GM19193 (cell line): ENCODE results near the gene S100A3.

Source experiments
- POLR2A ChIP-seq: IDR thresholded peaks from 4 replicates; pipeline ENCODE4 v1.6.1; 2011; ENCODE audit not compliant: insufficient read depth, insufficient read length; ENCODE audit errors: extremely low read depth

Gene S100A3

DNA sequence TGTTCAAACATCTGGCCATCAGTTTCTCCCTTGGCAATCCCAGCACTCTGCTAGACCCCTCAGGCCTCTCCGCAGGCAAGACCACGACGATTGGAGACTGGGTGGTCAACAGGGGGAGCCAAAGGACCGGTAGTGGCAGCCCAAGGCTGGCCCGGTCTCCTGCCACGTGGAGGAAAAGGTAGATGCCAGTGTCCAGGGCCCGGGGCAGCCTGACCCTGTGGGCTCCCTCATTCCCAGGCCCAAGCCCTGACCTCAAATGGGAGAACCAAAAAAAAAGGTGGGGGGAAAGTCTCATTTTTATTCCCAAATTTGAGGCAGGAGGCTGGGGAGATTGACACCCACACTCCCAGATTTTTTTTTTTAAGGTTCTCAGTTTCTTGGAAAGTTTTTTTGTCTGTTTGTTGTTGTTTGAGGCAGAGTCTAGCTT is 38.1 kb downstream of the S100A3 start:
- no peak for TF ChIP-seq POLR2A

DNA sequence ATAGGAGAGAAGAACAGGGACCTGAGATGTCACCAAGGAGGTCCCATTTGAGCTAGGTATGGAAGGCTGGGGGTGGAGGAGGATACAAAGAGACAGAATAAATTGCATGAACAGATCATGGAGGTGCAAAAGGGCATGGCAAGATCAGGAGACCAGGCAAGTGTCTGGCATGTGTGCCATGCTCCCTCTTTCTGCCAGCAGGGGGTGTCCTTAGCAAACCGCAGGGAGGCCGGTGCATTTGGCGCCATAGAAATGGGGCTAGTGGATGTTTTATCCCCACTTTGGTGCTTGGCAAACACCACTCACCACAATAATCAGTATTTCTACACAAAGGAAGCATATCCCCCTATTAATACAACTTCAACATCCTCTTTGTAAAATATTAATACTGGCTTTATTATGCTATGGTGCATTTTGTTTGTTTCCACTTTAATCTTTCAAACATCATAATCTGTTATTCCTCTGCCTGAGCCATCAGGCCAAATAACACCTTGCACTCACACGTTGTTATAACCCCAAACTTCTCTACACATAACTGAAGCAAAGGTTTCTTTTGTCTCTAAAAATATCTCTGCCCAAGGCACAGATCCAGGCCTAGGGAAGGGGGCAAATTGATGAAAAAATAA is 39.2 kb downstream of the S100A3 start:
- TF ChIP-seq POLR2A = no peak

DNA sequence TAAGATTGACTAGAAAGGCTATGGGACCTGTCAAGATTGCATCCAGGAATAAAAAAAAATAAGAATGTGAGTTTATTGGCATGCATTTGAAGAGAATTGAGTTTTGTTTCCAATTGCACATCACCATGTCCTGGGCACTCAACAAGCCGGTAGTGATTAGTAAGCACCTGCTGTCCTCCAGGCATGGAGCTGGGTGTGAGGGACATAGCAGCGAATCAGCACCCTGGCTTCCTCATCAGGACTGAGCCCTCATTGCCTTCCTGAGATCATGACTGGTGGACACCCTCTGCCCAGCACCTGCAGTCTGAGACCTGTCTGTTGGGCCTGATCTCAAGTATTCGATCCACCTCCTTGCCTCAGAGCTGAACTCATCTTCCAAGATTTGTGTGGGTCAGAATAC is 40.0 kb downstream of the S100A3 start:
- no peak for TF ChIP-seq POLR2A

DNA sequence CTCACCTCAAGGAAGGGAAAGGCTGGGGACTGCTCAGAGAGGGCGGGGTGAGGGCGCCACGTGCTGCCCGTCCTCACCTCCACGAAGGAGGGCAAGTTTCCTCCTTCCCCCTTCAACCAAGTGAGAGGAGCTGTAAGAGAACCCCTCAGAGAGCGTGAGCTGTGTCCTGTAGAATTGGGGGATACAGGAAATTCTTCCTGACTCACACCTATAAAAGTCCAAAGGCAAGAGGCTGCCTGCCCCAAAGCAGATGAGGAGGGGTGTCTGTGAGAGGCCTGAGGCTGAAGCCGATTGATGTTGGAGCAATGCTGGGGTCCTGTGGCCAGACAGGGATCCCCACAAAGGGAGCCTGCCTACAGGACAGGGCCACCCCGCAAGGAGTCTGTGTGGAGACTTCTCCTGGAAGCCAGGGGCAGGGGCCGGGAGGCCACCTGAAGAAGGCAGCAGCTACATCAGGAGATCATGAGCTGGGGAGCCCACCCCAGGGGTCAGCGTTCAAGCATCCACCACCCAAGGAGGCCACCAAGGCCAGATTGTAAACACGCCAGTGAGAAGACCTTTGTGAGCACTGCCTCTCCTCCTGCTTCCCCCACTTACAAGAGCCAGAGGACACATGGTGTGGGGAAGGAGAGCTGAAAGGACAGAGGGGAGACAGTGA is 41.0 kb downstream of the S100A3 start:
- TF ChIP-seq POLR2A = no peak

DNA sequence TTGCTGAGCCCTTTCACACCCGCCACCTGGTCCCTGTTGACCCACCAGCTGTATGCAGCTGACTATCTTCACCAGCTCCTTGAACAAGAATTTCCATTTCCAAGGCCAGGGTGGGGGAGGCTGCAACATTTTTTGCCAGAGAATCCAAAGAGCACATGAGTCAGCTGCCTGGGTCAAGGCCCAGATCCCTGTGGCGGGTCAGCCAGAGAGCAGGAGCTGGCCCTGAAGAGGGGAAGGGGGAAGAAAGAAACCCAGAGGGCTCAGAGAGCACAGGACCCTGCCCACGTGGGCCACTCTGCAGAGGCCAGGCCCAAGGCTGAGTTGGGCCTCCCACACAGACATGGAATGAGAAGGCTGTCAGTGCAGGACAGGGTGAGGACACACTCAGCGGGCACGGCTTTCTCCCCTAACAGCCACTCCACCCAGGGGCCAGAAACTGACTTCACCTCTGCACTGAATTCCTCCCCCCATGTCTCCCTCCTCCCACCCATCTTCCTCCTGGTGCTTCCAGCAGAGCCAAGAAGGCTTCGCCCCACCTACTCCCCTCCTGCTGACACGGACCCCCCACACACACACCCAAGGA is 42.1 kb downstream of the S100A3 start:
- no peak for TF ChIP-seq POLR2A

DNA sequence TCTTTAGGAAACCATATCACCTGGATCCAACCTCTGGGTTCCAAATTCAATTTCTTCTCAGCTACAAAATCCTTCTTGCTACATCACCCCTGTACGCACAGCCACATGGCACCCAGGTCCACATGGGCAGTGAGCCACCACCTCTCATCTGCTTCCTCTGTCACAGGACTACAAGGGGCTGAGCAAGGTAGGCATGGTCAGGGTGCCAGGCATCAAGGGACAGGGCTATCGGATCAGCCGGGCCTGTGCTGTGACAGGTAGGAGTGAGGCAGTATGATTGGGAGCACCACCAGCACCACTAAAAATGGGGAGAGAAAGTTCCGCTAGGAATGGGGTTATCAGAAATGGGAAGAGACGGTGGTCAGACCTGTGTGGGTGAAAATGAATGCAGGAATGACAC is 42.7 kb downstream of the S100A3 start:
- no peak for TF ChIP-seq POLR2A

DNA sequence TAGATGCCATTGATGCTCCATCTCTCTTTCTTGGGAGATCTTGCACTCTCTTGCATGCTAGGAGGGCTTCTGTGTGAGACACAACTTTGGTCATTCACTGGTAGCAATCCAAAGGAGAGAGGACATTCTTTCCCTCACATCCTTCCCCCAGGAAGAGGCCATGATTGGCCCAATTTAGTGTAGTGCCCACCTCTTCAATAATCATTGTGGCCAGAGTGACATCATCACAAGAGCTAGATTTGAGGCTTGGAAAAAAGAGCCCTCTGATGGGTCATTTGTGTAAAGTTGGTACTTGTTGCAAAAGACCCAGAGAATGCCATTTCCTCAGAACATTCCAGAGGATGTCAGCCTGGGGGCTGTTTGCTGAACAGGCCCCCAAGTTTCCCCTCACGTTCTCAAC is 43.5 kb downstream of the S100A3 start:
- no peak for TF ChIP-seq POLR2A

DNA sequence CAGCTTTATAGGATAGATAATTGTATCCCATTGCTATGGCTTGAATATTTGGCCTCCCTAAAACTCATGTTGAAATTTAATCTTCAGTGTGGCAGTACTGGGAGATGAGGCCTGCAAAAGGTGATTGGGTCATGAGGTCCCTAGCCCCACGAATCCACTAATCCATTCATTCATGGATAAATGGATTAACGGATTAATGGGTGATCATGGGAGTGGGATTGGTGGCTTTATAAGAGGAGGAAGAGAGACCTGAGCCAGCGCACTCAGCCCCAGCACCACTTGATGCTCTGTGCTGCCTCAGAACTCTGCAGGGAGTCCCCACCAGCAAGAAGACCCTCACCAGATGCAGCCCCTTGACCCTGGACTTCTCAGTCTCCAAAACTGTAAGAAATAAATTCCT is 45.3 kb downstream of the S100A3 start:
- no peak for TF ChIP-seq POLR2A

DNA sequence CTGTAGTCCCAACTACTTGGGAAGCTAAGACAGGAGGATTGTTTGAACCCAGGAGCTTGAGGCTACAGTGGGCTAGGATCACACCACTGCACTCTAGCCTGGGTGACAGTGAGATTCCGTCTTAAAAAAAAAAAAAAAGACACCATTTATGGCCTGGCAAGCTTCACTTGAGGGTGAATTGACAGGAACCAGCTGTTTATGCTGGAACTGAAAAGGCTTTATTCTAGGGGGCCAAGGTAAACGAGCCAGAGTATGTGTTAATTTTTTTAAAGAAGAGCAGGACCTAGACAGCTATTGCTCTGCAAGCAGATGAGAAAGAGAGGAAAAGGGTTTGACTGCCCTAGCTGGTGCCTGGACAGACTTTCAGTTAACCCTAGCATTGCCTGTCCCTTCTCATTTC is 50.3 kb downstream of the S100A3 start:
- TF ChIP-seq POLR2A = no peak
